CD4-positive, alpha-beta T cell treated with Interleukin-4 for 1 hour (primary cell): ENCODE results near the gene IL12B.
"Not testable (repeated sequence)": the region's sequence is repeated elsewhere in the genome, so short reads cannot be mapped to it uniquely, and the experiment has no call there.

Experiments used
- DNase-seq, 2 donors: peaks; one replicate each; pipeline ENCODE4 v3.0.0-alpha.2; 2020 to 2022

IL12B gene

DNA sequence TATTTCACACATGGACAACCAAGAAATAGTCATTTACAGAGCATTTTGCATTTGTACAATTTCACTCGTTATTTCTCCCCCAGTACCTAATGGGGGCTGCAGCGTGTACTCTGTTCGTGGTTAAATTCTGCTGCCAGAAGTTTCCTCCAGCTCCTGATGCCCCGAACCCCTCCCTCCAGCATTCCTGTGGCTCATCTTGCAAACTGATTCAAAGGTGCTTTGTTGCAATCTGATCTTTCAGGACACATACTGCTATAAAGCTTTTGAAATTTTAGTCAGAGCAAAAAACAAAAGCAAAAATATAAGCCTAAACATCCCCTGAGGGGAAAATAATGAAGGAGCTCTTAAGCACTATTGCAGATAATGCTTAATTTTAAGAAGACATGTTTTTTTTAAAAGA, 39.5 kb downstream of the IL12B start:
- DNase-seq: no peak

DNA sequence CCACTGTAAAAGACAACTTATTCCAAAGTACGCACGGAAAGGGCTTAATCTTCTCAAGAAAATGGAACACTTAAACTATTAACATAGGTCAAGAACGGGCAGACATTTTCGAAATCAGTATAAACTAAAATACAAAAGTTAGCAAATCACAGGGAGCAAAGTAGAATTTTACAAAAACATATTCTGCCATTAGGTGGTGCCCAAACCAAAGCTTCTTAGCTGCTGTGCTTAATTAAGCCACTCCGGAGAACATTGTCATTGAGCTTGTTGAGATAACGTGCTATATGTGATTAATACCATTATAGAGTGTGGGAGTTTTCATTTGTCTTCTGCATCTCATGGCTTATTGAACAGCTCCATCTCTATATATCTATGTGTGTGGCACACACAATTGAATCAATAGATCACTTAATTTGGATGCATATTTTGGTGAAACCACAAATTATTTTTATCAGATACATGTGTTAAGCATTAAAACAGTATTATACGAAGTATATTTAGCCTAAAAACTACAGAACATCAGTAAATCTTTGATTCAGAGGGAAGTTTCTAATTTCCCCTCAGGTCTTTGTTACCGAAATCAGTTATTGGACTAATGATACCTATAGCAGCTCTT, 43.8 kb downstream of the IL12B start:
- DNase-seq: peak in 1 of 2 donors; percentile 45

DNA sequence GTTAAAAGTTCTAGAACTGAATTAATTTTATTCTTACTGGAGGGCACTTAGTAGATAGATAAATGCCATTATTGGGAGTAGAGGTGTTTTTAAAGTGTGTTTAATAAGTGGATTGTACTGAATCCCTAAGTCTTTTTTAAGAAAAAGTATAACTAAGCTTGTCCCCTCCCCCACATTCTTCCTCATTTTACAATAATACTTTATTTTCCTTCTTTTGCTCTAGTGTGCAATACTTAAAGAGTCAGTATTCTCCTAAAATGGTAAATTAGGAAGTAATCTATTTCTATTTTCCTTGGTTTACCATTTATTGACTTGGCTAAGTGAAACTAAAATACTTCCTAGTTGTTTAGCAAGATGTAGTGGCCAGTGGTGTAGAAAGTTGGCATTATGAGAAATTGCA, 55.6 kb downstream of the IL12B start:
- no peak for DNase-seq

DNA sequence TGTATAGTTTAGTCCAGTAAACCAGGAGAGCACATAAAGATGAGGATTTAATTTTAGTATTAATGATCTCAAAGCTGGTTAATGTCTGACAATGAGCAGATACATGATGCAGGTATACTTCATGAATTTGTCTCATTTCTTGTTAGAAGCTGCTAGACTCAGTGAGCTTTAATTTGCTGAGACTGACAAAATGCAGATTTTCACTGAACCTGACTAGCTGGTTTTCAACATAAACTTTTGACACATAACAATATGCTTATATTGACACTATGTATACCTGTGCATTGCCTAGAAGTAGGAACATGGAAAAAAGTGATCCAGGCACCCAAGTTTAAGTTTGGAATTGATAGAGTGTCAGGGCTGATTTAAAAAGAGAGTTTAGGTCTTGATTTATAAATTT, 56.4 kb downstream of the IL12B start:
- DNase-seq: no peak

DNA sequence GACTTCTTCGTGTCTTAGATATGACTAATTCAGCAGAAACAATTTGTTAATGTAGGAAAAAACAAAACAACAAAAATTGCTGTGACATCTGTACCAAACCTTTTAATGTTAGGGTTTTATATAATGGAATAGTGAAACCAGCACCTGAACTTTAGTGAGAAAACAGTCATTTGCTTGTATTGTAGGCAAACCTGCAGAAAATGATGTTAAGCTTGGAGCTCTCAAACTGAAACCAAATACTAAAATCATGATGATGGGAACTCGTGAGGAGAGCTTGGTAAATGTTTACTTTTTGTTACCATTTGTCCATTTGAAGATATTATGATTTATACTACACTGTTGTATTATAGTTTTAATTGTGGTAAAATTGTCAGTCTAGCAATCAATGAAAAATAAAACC, 60.6 kb downstream of the IL12B start:
- DNase-seq: no peak

DNA sequence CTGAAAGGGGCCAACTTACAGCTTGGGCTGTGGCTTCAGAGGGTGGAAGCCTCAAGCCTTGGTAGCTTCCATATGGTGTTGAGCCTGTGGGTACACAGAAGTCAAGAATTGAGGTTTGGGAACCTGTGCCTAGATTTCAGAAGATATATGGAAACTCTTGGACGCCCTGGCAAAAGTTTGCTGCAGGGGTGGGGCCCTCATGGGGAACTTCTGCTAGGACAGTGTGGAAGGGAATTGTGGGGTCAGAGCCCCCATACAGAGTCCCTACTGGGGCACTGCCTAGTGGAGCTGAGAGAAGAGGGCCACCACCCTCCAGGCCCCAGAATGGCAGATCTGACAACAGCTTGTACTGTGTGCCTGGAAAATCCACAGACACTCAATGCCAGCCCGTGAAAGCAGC, 63.5 kb downstream of the IL12B start:
- not testable (repeated sequence) for DNase-seq
